SIG-M5 treated with dmso at 0.1 percent for 504 hours (cell line): Measurements from ENCODE around the gene APOBEC3B.
"Not testable (repeated sequence)": the region's sequence is repeated elsewhere in the genome, so short reads cannot be mapped to it uniquely, and the experiment has no call there.

ENCODE experiments used
- DNase-seq: peaks from one replicate; lab custom pipeline; 2025; ENCODE audit not compliant: unreplicated experiment; lab: John Stamatoyannopoulos, UW

Gene APOBEC3B

DNA sequence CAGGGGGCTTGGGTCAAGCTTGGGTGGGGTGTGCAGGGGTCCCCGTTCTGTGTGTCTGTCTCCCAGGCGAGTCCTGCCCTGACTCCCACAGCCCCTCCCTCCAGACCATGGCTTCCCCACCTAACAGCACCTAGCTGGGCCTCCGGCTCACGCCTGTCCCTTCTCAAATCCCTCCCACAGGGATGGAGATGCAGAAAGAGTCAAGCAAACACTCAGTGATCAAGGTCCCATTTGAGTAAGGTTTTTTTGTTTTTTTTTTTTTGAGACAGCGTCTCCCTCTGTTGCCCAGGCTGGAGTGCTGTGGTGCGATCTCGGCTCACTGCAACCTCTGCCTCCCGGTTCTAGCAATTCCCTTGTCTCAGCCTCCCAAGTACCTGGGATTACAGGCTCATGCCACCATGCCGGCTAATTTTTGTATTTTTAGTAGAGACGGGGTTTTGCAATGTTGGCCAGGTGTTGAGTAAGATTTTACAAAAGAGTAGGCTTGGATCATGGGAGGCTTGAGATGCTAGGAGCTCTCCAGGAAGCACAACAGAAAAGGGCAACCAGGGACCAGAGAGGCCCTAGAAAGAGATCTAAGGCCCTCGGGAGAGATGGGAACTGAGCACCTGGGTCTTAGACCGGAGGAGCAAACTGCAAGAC is 44.5 kb downstream of the APOBEC3B start:
- no peak for DNase-seq

- DNase-seq, result no peak
Measured at GRCh38 chr22:39027717-39028116, 45.6 kb downstream of the APOBEC3B start.

DNA sequence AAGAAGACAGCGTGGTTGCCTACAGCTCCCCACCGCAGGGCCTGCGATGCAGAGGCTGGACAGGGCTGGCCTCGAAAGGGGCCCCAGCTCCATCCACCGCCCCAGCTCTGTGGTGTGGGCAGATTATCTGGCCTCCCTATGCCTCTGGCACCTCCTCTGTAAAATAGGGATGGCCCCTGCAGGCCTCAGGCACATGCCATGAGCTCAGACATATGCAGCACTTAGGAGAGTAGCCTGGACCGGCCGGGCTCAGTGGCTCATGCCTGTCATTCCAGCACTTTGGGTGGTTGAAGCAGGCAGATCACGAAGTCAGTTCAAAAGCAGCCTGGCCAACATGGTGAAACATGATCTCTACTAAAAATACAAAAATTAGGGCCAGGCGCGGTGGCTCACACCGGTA is 46.1 kb downstream of the APOBEC3B start:
- DNase-seq, result no peak

DNA sequence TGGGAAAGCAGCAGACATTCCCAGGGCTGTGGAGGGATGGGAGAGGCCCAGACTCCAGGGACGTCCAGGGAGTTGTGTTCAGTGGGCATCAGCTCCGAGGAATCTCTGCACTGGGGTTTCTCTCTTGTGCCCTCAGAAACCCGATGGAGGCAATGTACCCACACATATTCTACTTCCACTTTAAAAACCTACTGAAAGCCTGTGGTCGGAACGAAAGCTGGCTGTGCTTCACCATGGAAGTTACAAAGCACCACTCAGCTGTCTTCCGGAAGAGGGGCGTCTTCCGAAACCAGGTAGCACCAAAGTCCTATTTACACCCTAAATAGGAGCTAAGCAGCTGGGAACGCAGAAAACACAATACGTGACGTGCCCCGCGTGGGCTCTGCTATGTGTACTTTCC is 47.1 kb downstream of the APOBEC3B start:
- DNase-seq, result no peak

DNA sequence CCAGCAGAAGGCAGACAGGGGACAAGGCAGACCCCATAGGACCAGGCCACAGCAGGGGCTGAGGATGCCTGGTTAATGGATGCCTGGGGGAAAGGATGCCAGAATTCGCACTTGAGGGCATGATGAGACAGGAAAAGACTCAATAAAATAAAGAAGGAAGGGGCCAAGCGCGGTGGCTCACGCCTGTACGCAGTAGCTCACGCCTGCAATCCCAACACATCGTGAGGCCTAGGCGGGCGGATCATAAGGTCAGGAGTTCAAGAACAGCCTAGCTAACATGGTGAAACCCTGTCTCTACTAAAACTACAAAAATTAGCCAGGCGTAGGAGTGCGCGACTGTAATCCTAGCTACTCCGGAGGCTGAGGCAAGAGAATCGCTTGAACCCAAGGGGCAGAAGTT is 48.6 kb downstream of the APOBEC3B start:
- DNase-seq, result no peak

DNA sequence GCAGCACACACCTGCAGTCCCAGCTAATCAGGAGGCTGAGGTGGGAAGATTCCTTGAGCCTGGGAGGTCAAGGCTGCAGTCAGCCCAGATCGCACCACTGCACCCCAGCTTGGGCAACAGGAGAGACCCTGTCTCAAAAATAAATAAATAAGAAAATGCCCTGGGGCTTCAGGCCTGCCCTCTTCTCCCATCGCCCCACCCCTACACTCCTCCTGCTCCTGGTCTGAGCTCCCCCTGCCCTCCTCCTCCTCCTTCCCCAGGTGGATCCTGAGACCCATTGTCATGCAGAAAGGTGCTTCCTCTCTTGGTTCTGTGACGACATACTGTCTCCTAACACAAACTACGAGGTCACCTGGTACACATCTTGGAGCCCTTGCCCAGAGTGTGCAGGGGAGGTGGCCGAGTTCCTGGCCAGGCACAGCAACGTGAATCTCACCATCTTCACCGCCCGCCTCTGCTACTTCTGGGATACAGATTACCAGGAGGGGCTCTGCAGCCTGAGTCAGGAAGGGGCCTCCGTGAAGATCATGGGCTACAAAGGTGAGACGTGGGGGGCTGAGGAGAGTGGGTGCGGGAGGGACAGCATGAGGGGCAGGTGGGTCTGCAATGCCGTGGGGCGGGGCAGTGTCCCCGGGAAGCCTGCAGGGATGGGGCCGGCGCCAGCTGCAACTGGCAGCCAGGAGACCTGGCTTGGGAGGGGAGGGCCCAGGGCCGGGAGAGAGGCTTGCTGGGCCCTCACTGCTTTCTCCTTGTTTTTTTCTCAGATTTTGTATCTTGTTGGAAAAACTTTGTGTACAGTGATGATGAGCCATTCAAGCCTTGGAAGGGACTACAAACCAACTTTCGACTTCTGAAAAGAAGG is 49.5 kb downstream of the APOBEC3B start:
- DNase-seq, result not testable (repeated sequence)

- DNase-seq, result not testable (repeated sequence)
Measured at GRCh38 chr22:39037071-39037470, 54.9 kb downstream of the APOBEC3B start.

- no peak for DNase-seq
Measured at GRCh38 chr22:39039306-39040126, 57.4 kb downstream of the APOBEC3B start.

- not testable (repeated sequence) for DNase-seq
Measured at GRCh38 chr22:39040155-39040537, 58.0 kb downstream of the APOBEC3B start.

DNA sequence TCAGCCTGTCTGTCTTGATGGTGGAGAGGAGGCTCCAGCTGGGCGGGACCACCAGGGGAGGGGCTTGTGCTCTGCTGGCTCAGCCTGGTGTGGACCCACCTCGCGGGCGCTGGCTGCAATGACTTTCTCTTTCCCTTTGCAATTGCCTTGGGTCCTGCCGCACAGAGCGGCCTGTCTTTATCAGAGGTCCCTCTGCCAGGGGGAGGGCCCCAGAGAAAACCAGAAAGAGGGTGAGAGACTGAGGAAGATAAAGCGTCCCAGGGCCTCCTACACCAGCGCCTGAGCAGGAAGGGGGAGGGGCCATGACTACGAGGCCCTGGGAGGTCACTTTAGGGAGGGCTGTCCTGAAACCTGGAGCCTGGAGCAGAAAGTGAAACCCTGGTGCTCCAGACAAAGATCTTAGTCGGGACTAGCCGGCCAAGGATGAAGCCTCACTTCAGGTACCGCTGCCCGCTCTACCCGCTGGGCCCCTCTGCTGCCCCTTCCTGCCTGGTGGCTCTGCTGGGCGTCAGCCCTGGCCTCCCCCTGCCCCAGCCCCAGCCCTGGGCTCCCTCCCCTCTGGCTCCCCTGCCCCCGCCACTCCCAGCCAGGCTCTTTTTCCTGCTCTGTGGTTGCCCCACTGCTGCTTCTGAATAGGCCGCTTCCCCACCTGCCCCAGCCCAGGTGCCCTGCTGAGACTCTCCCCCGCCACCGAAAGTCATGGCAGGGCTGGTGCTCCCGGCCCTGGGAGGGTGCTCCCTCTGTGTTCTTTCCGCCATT is 58.6 kb downstream of the APOBEC3B start, which contains the start of gene APOBEC3F:
APOBEC3F (plus strand) TSS at position 327 of the 759 bp plus-strand sequence; CDS start at position 424, 97 bp downstream.
- DNase-seq, result not testable (repeated sequence)

DNA sequence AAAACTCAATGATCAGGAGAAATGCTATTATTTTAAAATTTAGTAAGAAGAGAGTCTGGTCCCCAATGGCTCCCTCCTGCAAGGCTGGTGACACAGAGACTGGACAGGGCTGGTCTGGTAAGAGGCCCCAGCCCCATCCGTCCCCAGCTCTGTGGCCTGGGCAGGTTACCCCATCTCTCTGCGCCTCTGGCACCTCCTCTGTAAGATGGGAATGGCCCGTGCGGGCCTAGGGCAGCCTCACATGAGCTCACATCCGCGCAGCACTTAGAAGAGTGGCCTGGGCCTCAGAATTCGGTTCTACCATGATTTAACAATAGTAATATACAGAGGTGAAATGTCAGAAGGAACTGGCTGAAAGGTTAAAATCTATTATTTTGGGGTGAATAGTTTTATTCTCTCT is 59.8 kb downstream of the APOBEC3B start:
- DNase-seq, result no peak
